Ovary (tissue), 9 donors: ENCODE results near the gene ST7. TPM values are rescaled to one million over a fixed set of nuclear protein-coding genes. Genes with fewer than 3 reads are reported as not detected.

ENCODE experiments used
- DNase-seq, 5 donors: peaks; one replicate each; pipeline ENCODE4 v3.0.0-alpha.2; 2019 to 2020
- H3K27ac ChIP-seq, 2 donors: fragments of 200-600 bp; one replicate each; pipeline versions ENCODE4 v1.5.1 to v1.8.0; 2019 to 2022
- H3K27me3 ChIP-seq: fragments of 200-600 bp; one replicate; pipeline ENCODE4 v1.8.0; 2022
- H3K36me3 ChIP-seq: fragments of 200-600 bp; sonication (generic); one replicate; pipeline ENCODE4 v1.5.1; 2019
- H3K4me1 ChIP-seq: one replicate; pipeline ENCODE4 v1.8.1; 2013; ENCODE audit warnings: mild to moderate bottlenecking, moderate library complexity; ENCODE audit not compliant: insufficient read depth
- H3K4me3 ChIP-seq: fragments of 200-600 bp; sonication (generic); one replicate; pipeline ENCODE4 v1.5.1; 2017
- H3K9me3 ChIP-seq, 2 donors: fragments of 200-600 bp in 1 of 2; sonication (generic) in 1 of 2; one replicate each; pipeline versions ENCODE4 v1.5.1 to v1.8.1; 2013 to 2019; ENCODE audit warnings: mild to moderate bottlenecking in 1 of 2, moderate library complexity in 1 of 2
- EP300 ChIP-seq: sonication (generic); formaldehyde crosslinking; IDR thresholded peaks from one replicate; pipeline ENCODE4 v1.6.1; 2017; ENCODE audit warnings: antibody characterized with exemption
- POLR2A ChIP-seq: fragments of 450-650 bp; IDR thresholded peaks from one replicate; pipeline ENCODE4 v1.6.1; 2017; ENCODE audit warnings: antibody characterized with exemption, mild to moderate bottlenecking, moderate library complexity
- WGBS, 3 donors: extraction: QIAGEN DNeasy Blood & Tissue Kit in 1 of 3; methylation state at CpG; one replicate each; pipeline versions ENCODE4 v1.1.5 to v1.1.7; 2013 to 2017; 5-methylcytosine and 5-hydroxymethylcytosine counted together
- intact Hi-C, 4 donors: fragments of 100-400 bp; cut with DNase I; formaldehyde crosslinking; loops; one replicate each; pipeline versions ENCODE4 v1.11.0 to v1.15.1; 2022 to 2023
- polyA plus RNA-seq, 2 donors: library from polyadenylated mRNA; stranded (reverse); fragments of 200-250 nt in 1 of 2; fragments of 350-450 nt in 1 of 2; fragmentation: Illumina TruSeq in 1 of 2; extraction: RNeasy Lipid Tissue Mini Kit (QIAGEN cat#74804) in 1 of 2; gene quantifications; one replicate each; pipeline ENCODE4 v1.2.3, GENCODE V29; 2013 to 2014
- total RNA-seq, 7 donors: library from RNA; depleted of rRNA in 2 of 7; stranded (reverse); fragments of >200 nt in 2 of 7; fragmentation: NEBNext Ultra II Directional in 3 of 7; extraction: Animal tissue kit (Norgen Biotek cat#: 25700) in 3 of 7; gene quantifications; one replicate each; pipeline versions ENCODE4 v1.1.0 to v1.2.4, GENCODE V29; 2016 to 2023
- TF ChIP-seq, protein P1 (sequence below), 3 donors: fragments of 450-650 bp in 2 of 3; fragments of 200-600 bp in 1 of 3; IDR thresholded peaks; one replicate each; pipeline versions ENCODE4 v1.5.1 to v1.8.0; 2016 to 2022; ENCODE audit warnings: antibody characterized with exemption in 3 of 3, mild to moderate bottlenecking in 1 of 3
- donor health status: DM: no; HTN: no; CAD: no; lungs with moderate emphysema.
- donor health status: DM: no; HTN: no; CAD: no.
- donor health status: Bipolar disorder and iron deficiency.
- donor health status: DM: yes; HTN: yes; CAD: no.
- donor health status: DM: no; HTN: no; CAD: no.
- donor health status: DM: yes; HTN: yes; CAD: no.

The ST7 gene
- total and polyA plus RNA-seq, 9 donors: 14.1 to 37.7 (median 18.8) TPM

DNA sequence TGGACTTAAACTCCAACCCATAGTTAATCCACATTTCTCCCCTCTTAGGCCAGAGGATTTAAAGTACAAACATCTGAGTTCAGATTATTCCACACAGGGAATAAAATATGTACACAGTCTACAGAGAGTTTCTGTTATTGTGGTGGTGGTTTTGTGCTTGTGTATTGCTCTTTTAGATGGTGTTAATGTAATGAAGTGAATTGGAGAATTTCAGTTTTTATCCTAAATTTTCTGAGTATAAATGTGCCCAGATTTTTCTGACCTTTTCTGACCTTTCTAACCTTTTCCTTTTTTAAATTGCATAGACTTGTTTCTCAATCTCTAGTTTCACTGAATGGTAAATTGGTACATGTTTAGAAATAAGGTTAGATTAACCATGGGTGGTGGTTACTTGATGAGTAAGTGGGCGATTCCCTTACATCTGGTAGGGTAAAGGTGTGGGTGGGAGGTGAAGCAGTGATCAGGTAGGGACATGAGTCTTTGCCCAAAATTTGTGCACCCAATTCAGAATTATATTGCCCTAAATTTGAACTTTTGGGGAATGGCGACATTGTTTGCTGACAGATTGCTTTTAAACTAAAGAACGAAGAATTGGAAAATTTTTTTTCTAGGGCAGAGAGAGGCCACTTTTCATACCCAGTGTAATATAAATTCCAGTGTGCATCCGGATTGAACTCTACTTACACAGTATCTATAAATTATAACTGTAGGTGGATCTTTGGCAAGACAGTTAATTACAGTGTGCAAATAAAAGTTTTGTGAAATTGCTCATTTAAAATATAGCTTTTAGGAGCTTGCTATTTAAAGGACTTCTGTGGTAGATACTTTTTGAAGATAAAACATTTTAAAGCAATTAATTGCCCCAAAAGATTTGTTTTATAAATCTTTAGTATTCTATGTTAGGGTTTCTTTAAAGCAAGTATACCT lies 62.2 kb downstream of the ST7 start:
- Histone ChIP-seq H3K9me3 (no peaks in the 10 kb centered on the region), H3K4me1 (peaks cover 2% of the 10 kb centered on the region), H3K4me3 (no peak overlapping the region), H3K27ac (no peak overlapping the region), H3K27me3 (no peaks in the 10 kb centered on the region), H3K36me3 (no peaks in the 10 kb centered on the region)
- DNase-seq: no peak
- TF ChIP-seq, protein P1, sequence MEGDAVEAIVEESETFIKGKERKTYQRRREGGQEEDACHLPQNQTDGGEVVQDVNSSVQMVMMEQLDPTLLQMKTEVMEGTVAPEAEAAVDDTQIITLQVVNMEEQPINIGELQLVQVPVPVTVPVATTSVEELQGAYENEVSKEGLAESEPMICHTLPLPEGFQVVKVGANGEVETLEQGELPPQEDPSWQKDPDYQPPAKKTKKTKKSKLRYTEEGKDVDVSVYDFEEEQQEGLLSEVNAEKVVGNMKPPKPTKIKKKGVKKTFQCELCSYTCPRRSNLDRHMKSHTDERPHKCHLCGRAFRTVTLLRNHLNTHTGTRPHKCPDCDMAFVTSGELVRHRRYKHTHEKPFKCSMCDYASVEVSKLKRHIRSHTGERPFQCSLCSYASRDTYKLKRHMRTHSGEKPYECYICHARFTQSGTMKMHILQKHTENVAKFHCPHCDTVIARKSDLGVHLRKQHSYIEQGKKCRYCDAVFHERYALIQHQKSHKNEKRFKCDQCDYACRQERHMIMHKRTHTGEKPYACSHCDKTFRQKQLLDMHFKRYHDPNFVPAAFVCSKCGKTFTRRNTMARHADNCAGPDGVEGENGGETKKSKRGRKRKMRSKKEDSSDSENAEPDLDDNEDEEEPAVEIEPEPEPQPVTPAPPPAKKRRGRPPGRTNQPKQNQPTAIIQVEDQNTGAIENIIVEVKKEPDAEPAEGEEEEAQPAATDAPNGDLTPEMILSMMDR (IDR thresholded peaks at IDR 0.05): no peak
- TF ChIP-seq POLR2A (no peak), EP300 (no peak)
- 61 to 93% (median 91%) methylated on average over 4 of the region's 4 CpGs for WGBS, 3 donors
- intact Hi-C loops: no loop called here

DNA sequence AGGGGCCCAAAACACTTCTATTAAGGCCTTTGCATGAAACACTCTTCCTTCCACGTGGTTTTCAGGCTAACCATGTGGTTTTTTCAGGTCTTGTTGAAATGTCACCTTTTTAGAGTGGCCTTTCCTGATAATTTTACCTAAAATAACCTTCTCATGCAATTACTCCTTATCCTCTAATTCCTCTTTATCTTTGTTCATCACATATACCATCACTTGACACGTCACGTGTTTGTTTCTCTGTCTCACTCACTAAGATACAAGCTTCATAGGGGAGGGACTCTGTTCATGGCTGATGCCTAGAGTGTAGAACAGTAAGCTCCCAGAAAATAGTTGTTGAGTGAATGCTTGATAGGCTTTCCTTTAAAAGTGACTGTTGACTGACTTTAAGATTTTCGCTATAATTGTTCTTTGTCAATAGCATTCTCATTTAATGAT lies 63.7 kb downstream of the ST7 start:
- intact Hi-C loops: no loop called here
- H3K27me3 ChIP-seq: no peaks in the 10 kb centered on the region
- no peaks in the 10 kb centered on the region for H3K36me3 ChIP-seq
- WGBS, 3 donors: 70 to 97% (median 89%) methylated on average over 4 of the region's 4 CpGs
- H3K4me3 ChIP-seq: no peak overlapping the region
- peaks cover 2% of the 10 kb centered on the region for H3K4me1 ChIP-seq
- no peak for DNase-seq
- peak overlapping the region in 1 of 2 donors; percentile 37 for H3K27ac ChIP-seq
- TF ChIP-seq POLR2A (no peak), EP300 (no peak)
- TF ChIP-seq, protein P1 (IDR thresholded peaks at IDR 0.05): no peak
- H3K9me3 ChIP-seq: no peaks in the 10 kb centered on the region

DNA sequence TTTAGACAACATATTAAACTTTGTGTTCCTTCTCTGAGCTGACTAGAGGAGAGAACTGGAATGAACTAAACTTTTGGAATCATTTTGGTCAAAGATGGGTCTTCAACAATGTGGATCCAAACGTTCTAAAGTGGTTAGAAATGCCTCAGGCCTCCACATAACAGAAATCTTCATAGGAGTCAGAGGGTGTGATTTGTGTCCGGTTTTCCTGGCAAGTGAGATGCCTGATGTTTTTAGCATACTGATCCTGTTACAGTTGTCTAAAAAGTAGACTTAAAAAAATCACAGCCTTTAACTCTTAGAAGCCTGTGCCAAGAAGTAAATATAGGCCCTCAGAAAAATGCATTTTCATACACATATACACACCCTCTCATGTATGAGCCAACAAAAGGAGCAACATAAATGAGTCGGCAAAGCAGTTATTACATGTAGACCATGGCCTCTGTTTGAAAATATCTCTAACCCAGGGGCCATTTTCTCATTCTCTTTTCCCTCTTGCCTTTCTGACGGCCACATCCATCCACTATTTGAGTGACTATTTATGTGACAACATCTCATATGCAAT lies 64.5 kb downstream of the ST7 start:
- Histone ChIP-seq H3K27ac (peak overlapping the region in 1 of 2 donors; percentile 37), H3K27me3 (no peaks in the 10 kb centered on the region), H3K36me3 (no peaks in the 10 kb centered on the region), H3K4me1 (peaks cover 2% of the 10 kb centered on the region), H3K4me3 (no peak overlapping the region), H3K9me3 (no peaks in the 10 kb centered on the region)
- intact Hi-C loops: no loop called here
- 56 to 62% (median 61%) methylated on average over 4 of the region's 4 CpGs for WGBS, 3 donors
- DNase-seq: no peak
- no peak for TF ChIP-seq EP300
- TF ChIP-seq POLR2A: no peak
- TF ChIP-seq, protein P1 (IDR thresholded peaks at IDR 0.05): no peak

DNA sequence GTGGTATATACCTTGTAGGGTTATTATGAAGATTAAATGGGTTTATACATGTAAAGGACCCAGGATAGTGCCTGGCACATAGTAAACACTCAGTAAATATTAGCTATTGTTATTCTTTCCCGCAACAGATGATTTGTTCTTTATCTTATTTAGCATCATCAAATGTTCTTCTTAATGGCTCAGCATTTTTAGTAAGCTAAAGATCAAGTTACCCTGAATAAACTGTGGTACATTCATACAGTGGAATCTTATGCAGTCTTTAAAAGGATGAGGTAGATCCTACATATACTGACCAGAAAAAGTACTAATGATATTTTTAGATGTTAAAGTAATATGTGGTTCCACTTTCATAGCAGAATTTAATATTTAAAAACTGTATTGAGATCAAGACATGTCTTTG lies 65.4 kb downstream of the ST7 start:
- intact Hi-C loops: no loop called here
- Histone ChIP-seq H3K4me3 (no peak overlapping the region), H3K27ac (no peak overlapping the region), H3K36me3 (no peaks in the 10 kb centered on the region), H3K9me3 (no peaks in the 10 kb centered on the region), H3K27me3 (no peaks in the 10 kb centered on the region), H3K4me1 (peaks cover 2% of the 10 kb centered on the region)
- no peak for DNase-seq
- TF ChIP-seq POLR2A (no peak), EP300 (no peak)
- TF ChIP-seq, protein P1 (IDR thresholded peaks at IDR 0.05): no peak
- WGBS, 3 donors: 96 to 100% (median 97%) methylated on average over 1 of the region's 1 CpG
